ENCODE results near the gene PRRT1.

The PRRT1 gene

DNA sequence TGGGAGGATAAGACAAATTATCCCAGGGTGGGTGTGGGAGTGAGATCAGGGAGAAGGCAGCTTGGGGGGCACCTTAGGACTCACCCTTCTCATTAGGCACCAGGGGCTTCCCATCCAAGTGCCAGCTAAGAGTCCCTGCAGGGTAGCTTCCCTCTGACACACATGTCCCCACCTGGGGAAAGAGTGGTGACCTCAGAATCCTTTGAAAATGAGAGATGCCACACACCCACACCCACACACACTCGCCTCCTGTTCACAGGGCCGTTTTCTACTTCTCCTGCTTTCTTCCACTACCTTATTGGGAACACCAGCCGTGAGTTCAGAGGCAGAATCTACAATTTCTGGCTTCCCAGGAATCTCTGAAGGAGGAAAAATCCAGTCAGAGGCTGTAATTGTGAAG is 31.3 kb upstream of the PRRT1 start:
- TF ChIP-seq CTCF (IDR thresholded peaks at IDR 0.05; ENCODE audit: extremely low read depth, insufficient read depth, missing control alignments) = no peak
- no peak for DNase-seq (ENCODE audit: low spot score)
- in situ Hi-C loops (cut with MboI; ENCODE audit: low pct_unique_long_range_greater_than_20kb, low sequenced_read_pairs, unreplicated experiment) = no loop called here

GRCh38 chr6:32182555-32182981 is 30.8 kb upstream of the PRRT1 start:
- no peak for TF ChIP-seq CTCF (IDR thresholded peaks at IDR 0.05; ENCODE audit: extremely low read depth, insufficient read depth, missing control alignments)
- DNase-seq (ENCODE audit: low spot score) = no peak
- in situ Hi-C loops (cut with MboI; ENCODE audit: low pct_unique_long_range_greater_than_20kb, low sequenced_read_pairs, unreplicated experiment) = no loop called here

GRCh38 chr6:32181915-32182529 is 30.3 kb upstream of the PRRT1 start:
- in situ Hi-C loops (cut with MboI; ENCODE audit: low pct_unique_long_range_greater_than_20kb, low sequenced_read_pairs, unreplicated experiment) = no loop called here
- TF ChIP-seq CTCF (IDR thresholded peaks at IDR 0.05; ENCODE audit: extremely low read depth, insufficient read depth, missing control alignments) = no peak
- no peak for DNase-seq (ENCODE audit: low spot score)

GRCh38 chr6:32181148-32181702 is 29.5 kb upstream of the PRRT1 start:
- no peak for DNase-seq (ENCODE audit: low spot score)
- in situ Hi-C loops (cut with MboI; ENCODE audit: low pct_unique_long_range_greater_than_20kb, low sequenced_read_pairs, unreplicated experiment) = no loop called here
- TF ChIP-seq CTCF (IDR thresholded peaks at IDR 0.05; ENCODE audit: extremely low read depth, insufficient read depth, missing control alignments) = no peak

DNA sequence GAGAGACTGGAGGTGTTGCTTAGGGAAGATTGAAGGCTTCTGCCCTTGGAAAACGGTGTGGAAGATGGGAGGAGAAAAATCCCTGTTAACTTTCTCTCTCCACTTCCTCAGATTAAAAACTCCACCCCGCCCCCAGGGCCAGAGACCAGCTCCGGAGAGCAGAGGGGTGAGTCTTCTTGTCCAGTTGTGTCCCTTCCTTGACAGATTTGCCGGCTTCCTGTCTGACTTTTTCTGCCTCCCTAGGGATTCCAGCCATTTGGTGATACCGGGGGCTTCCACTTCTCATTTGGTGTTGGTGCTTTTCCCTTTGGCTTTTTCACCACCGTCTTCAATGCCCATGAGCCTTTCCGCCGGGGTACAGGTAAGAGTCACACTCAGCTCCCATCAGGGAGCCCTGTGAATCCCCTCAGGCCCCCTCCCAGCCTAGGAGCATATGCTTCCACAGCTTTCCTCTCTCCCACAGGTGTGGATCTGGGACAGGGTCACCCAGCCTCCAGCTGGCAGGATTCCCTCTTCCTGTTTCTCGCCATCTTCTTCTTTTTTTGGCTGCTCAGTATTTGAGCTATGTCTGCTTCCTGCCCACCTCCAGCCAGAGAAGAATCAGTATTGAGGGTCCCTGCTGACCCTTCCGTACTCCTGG is 28.1 kb upstream of the PRRT1 start:
- DNase-seq (ENCODE audit: low spot score) = no peak
- TF ChIP-seq CTCF (IDR thresholded peaks at IDR 0.05; ENCODE audit: extremely low read depth, insufficient read depth, missing control alignments) = no peak
- in situ Hi-C loops (cut with MboI; ENCODE audit: low pct_unique_long_range_greater_than_20kb, low sequenced_read_pairs, unreplicated experiment) = no loop called here

- in situ Hi-C loops (cut with MboI; ENCODE audit: low pct_unique_long_range_greater_than_20kb, low sequenced_read_pairs, unreplicated experiment) = no loop called here
- TF ChIP-seq CTCF (IDR thresholded peaks at IDR 0.05; ENCODE audit: extremely low read depth, insufficient read depth, missing control alignments) = no peak
- DNase-seq (ENCODE audit: low spot score) = no peak
Observed at GRCh38 chr6:32178547-32179440, 27.1 kb upstream of the PRRT1 start.
